Loucy (cell line): Measurements from ENCODE around the gene NFIX.

ENCODE experiments used
- H2AFZ ChIP-seq: fragments of 200-600 bp; sonication (generic); 2 replicates; pipeline ENCODE4 v1.6.0; 2016; ENCODE audit warnings: antibody characterized with exemption, mild to moderate bottlenecking, low read length, moderate library complexity
- H3F3A ChIP-seq: fragments of 200-600 bp; 2 replicates; pipeline ENCODE4 v1.6.0; 2016; ENCODE audit warnings: antibody characterized with exemption, low read depth, mild to moderate bottlenecking
- H3K27me3 ChIP-seq: fragments of 200-600 bp; sonication (generic); 2 replicates; pipeline ENCODE4 v1.6.1; 2014; ENCODE audit warnings: low read length, mild to moderate bottlenecking; ENCODE audit not compliant: insufficient read depth, poor library complexity, severe bottlenecking
- H3K36me3 ChIP-seq: fragments of 200-600 bp; sonication (generic); 2 replicates; pipeline ENCODE4 v1.6.1; 2016; ENCODE audit warnings: low read length; ENCODE audit not compliant: insufficient read depth
- H3K4me1 ChIP-seq: fragments of 200-600 bp; sonication (generic); 2 replicates; pipeline ENCODE4 v1.5.1; 2014; ENCODE audit warnings: low read length, mild to moderate bottlenecking; ENCODE audit not compliant: insufficient read depth, poor library complexity, severe bottlenecking
- H3K4me2 ChIP-seq: fragments of 200-600 bp; sonication (generic); 2 replicates; pipeline ENCODE4 v1.6.0; 2014; ENCODE audit warnings: antibody characterized with exemption, low read length, low read depth, mild to moderate bottlenecking; ENCODE audit not compliant: poor library complexity, severe bottlenecking
- H3K4me3 ChIP-seq: fragments of 200-600 bp; sonication (generic); 2 replicates; pipeline ENCODE4 v1.5.1; 2014; ENCODE audit warnings: low read length, mild to moderate bottlenecking, mixed read lengths; ENCODE audit not compliant: poor library complexity, severe bottlenecking
- H3K79me2 ChIP-seq: fragments of 200-600 bp; sonication (generic); 2 replicates; pipeline ENCODE4 v1.6.1; 2014; ENCODE audit warnings: low read length; ENCODE audit not compliant: insufficient read depth
- H3K9ac ChIP-seq: fragments of 200-600 bp; sonication (generic); 2 replicates; pipeline ENCODE4 v1.6.0; 2014; ENCODE audit warnings: mild to moderate bottlenecking, low read depth, low read length, moderate library complexity; ENCODE audit not compliant: poor library complexity, severe bottlenecking
- H3K9me2 ChIP-seq: fragments of 200-600 bp; sonication (generic); replicated peaks from 2 replicates; pipeline ENCODE4 v1.6.1; 2016; ENCODE audit warnings: low read depth, low read length, mixed read lengths
- H3K9me3 ChIP-seq: fragments of 200-600 bp; sonication (generic); 2 replicates; pipeline ENCODE4 v1.6.1; 2014; ENCODE audit warnings: mild to moderate bottlenecking, antibody characterized with exemption, low read length, low read depth; ENCODE audit not compliant: insufficient read depth
- H4K20me1 ChIP-seq: fragments of 200-600 bp; sonication (generic); 2 replicates; pipeline ENCODE4 v1.6.0; 2014; ENCODE audit warnings: antibody characterized with exemption, low read length, mild to moderate bottlenecking; ENCODE audit not compliant: insufficient read depth, poor library complexity, severe bottlenecking
- EZH2phosphoT487 ChIP-seq: fragments of 200-600 bp; IDR thresholded peaks from 2 replicates; pipeline ENCODE4 v1.6.1; 2018; ENCODE audit warnings: antibody characterized with exemption, mild to moderate bottlenecking, moderate library complexity, borderline replicate concordance
- TF ChIP-seq, protein P1 (sequence below): fragments of 200-600 bp; sonication (generic); conservative IDR thresholded peaks from 2 replicates; pipeline ENCODE4 v1.5.1; 2014; ENCODE audit warnings: mild to moderate bottlenecking, antibody characterized with exemption, low read length

NFIX gene

GRCh38 chr19:13071444-13072187 is 76.3 kb downstream of the NFIX start:
- no peaks in the 10 kb centered on the region for H3K27me3 ChIP-seq
- H3K9me3 ChIP-seq = no peaks in the 10 kb centered on the region
- no peaks in the 10 kb centered on the region for H3K79me2 ChIP-seq
- no peaks in the 10 kb centered on the region for H3F3A ChIP-seq
- TF ChIP-seq EZH2phosphoT487 = no peak
- TF ChIP-seq, protein P1, sequence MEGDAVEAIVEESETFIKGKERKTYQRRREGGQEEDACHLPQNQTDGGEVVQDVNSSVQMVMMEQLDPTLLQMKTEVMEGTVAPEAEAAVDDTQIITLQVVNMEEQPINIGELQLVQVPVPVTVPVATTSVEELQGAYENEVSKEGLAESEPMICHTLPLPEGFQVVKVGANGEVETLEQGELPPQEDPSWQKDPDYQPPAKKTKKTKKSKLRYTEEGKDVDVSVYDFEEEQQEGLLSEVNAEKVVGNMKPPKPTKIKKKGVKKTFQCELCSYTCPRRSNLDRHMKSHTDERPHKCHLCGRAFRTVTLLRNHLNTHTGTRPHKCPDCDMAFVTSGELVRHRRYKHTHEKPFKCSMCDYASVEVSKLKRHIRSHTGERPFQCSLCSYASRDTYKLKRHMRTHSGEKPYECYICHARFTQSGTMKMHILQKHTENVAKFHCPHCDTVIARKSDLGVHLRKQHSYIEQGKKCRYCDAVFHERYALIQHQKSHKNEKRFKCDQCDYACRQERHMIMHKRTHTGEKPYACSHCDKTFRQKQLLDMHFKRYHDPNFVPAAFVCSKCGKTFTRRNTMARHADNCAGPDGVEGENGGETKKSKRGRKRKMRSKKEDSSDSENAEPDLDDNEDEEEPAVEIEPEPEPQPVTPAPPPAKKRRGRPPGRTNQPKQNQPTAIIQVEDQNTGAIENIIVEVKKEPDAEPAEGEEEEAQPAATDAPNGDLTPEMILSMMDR = no peak
- H2AFZ ChIP-seq = no peak overlapping the region
- H4K20me1 ChIP-seq = no peaks in the 10 kb centered on the region
- H3K4me2 ChIP-seq = no peak overlapping the region
- H3K36me3 ChIP-seq = no peaks in the 10 kb centered on the region
- H3K4me3 ChIP-seq = no peak overlapping the region
- H3K9me2 ChIP-seq = no peaks in the 10 kb centered on the region
- no peaks in the 10 kb centered on the region for H3K4me1 ChIP-seq
- H3K9ac ChIP-seq = no peak overlapping the region

GRCh38 chr19:13072188-13072908 is 77.1 kb downstream of the NFIX start:
- no peaks in the 10 kb centered on the region for H3K27me3 ChIP-seq
- H3K9ac ChIP-seq = no peak overlapping the region
- no peaks in the 10 kb centered on the region for H3K4me1 ChIP-seq
- no peaks in the 10 kb centered on the region for H3K9me3 ChIP-seq
- TF ChIP-seq EZH2phosphoT487 = no peak
- TF ChIP-seq, protein P1 = no peak
- H3K79me2 ChIP-seq = no peaks in the 10 kb centered on the region
- no peak overlapping the region for H3K4me2 ChIP-seq
- no peaks in the 10 kb centered on the region for H3F3A ChIP-seq
- H4K20me1 ChIP-seq = no peaks in the 10 kb centered on the region
- H3K9me2 ChIP-seq = no peaks in the 10 kb centered on the region
- no peak overlapping the region for H2AFZ ChIP-seq
- no peaks in the 10 kb centered on the region for H3K36me3 ChIP-seq
- no peak overlapping the region for H3K4me3 ChIP-seq

DNA sequence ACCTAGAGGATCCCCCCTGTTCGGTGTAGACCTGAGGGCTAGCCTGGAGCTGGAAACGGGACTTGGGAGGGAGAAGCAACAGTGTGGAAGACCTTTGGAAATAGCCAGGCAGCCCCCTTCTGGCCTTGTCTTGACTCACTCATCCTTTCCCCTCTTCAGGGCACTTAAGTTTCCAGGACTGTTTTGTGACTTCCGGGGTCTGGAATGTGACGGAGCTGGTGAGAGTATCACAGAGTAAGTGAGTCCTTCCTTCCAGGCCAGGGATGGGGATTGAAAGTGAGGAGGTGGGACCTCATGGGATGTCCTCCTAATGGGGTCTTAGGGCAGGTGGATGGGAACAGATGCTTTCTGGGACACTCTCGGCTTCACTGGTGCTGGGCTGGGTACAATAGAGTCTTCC is 78.0 kb downstream of the NFIX start:
- H3K9me3 ChIP-seq = no peaks in the 10 kb centered on the region
- H3K4me3 ChIP-seq = no peak overlapping the region
- no peak overlapping the region for H3K4me2 ChIP-seq
- TF ChIP-seq EZH2phosphoT487 = no peak
- TF ChIP-seq, protein P1 = no peak
- no peak overlapping the region for H3K9ac ChIP-seq
- H3K36me3 ChIP-seq = no peaks in the 10 kb centered on the region
- H3K9me2 ChIP-seq = no peaks in the 10 kb centered on the region
- no peaks in the 10 kb centered on the region for H3K4me1 ChIP-seq
- no peaks in the 10 kb centered on the region for H3F3A ChIP-seq
- H2AFZ ChIP-seq = no peak overlapping the region
- no peaks in the 10 kb centered on the region for H3K79me2 ChIP-seq
- H4K20me1 ChIP-seq = no peaks in the 10 kb centered on the region
- no peaks in the 10 kb centered on the region for H3K27me3 ChIP-seq
